K562 (cell line): ENCODE data around the gene TMEM205. TPM values are rescaled to one million over a fixed set of nuclear protein-coding genes. Genes with fewer than 3 reads are reported as not detected.

Source experiments
- ATAC-seq: fragments of 200-7000 bp; cut with Tn5 transposase; 3 replicates; pipeline ENCODE4 v1.9.1; 2020; ENCODE audit warnings: moderate library complexity
- BruUV-seq: library from RNA; stranded (reverse); fragments of 400-500 nt; replicated peaks from 2 replicates; lab custom pipeline; 2021; lab: Mats Ljungman, UMichigan
- CTCF ChIA-PET: fragments of 300-600 bp; formaldehyde crosslinking; extraction: SDS; loops from one replicate; lab custom pipeline; 2021; ENCODE audit warnings: low intra/inter-chr PET ratio; lab: Yijun Ruan, JAX
- POLR2A ChIA-PET: fragments of 300-600, 350-650 bp; sonication (Branson Sonifier 250); formaldehyde crosslinking; extraction: SDS; loops from one replicate; lab custom pipeline; 2021; ENCODE audit warnings: antibody characterized with exemption, inconsistent platforms; lab: Yijun Ruan, JAX
- DNase-seq, 4 experiments: peaks; one replicate each; pipeline versions ENCODE4 v3.0.0 to v3.0.0-alpha.2; 2011 to 2018; ENCODE audit warnings: low spot score in 3 of 4, mixed read lengths in 3 of 4; ENCODE audit errors: extremely low read depth in 1 of 4
- FAIRE-seq: peaks from 2 replicates; lab custom pipeline; 2011; peaks lifted over from hg19 to GRCh38; lab: Jason Lieb, UNC
- H2AFZ ChIP-seq: 2 replicates; pipeline ENCODE4 v1.6.0; 2011; ENCODE audit warnings: low read depth, low read length, control low read depth, inconsistent platforms
- H3K27ac ChIP-seq: fragments of 200-600 bp; 3 replicates; pipeline ENCODE4 v1.8.0; 2011; ENCODE audit warnings: low read depth, mild to moderate bottlenecking, control low read depth, inconsistent platforms, low read length, moderate library complexity, mixed read lengths; ENCODE audit errors: extremely low read depth
- H3K27me3 ChIP-seq, 2 experiments: fragments of 300-600 bp in 1 of 2; 2 replicates in 1 of 2; 3 replicates in 1 of 2; pipeline versions ENCODE4 v1.6.0 to v1.8.0; 2011; ENCODE audit warnings: inconsistent platforms in 2 of 2, low read length in 2 of 2, mild to moderate bottlenecking in 1 of 2, mixed read lengths in 1 of 2, moderate library complexity in 1 of 2; ENCODE audit not compliant: control insufficient read depth in 2 of 2, insufficient read depth in 2 of 2
- H3K36me3 ChIP-seq: fragments of 300-600 bp; 3 replicates; pipeline ENCODE4 v1.8.0; 2011; ENCODE audit warnings: mild to moderate bottlenecking, low read length, inconsistent platforms; ENCODE audit not compliant: control insufficient read depth, insufficient read depth
- H3K4me1 ChIP-seq, 2 experiments: fragments of 200-600 bp in 1 of 2; replicated peaks in 1 of 2; 2 replicates in 1 of 2; 3 replicates in 1 of 2; pipeline versions ENCODE4 v1.5.1 to v1.8.0; 2011; ENCODE audit warnings: inconsistent platforms in 2 of 2, low read length in 2 of 2, mild to moderate bottlenecking in 1 of 2, mixed read lengths in 1 of 2, moderate library complexity in 1 of 2; ENCODE audit not compliant: control insufficient read depth in 2 of 2, insufficient read depth in 2 of 2
- H3K4me2 ChIP-seq: 2 replicates; pipeline ENCODE4 v1.6.1; 2011; ENCODE audit warnings: low read length, control low read depth, inconsistent platforms, mixed read lengths; ENCODE audit not compliant: insufficient read depth
- H3K4me3 ChIP-seq: fragments of 200-600 bp; sonication (generic), shearing (Covaris generic); 2 replicates; pipeline ENCODE4 v1.5.1; 2016; ENCODE audit warnings: control low read depth, inconsistent platforms
- H3K79me2 ChIP-seq: fragments of 200-600 bp; 3 replicates; pipeline ENCODE4 v1.8.0; 2011; ENCODE audit warnings: low read length, inconsistent platforms; ENCODE audit not compliant: control insufficient read depth, insufficient read depth
- H3K9ac ChIP-seq, 2 experiments: 2 replicates each; pipeline versions ENCODE4 v1.6.0 to v1.6.1; 2011; ENCODE audit warnings: low read depth in 2 of 2, low read length in 2 of 2, control low read depth in 1 of 2, inconsistent platforms in 1 of 2, mild to moderate bottlenecking in 1 of 2, mixed read lengths in 1 of 2; ENCODE audit not compliant: insufficient read depth in 1 of 2
- H3K9me1 ChIP-seq: one replicate; pipeline ENCODE4 v1.6.0; 2011; ENCODE audit warnings: inconsistent platforms, mild to moderate bottlenecking, low read length, moderate library complexity; ENCODE audit not compliant: control insufficient read depth, insufficient read depth
- H3K9me3 ChIP-seq: replicated peaks from 2 replicates; pipeline ENCODE4 v1.5.1; 2011; ENCODE audit warnings: low read depth, low read length, inconsistent platforms; ENCODE audit not compliant: control insufficient read depth, insufficient read depth
- H4K20me1 ChIP-seq: replicated peaks from 2 replicates; pipeline ENCODE4 v1.6.1; 2011; ENCODE audit warnings: low read length, inconsistent platforms, mixed read lengths; ENCODE audit not compliant: control insufficient read depth, insufficient read depth
- BRD9 ChIP-seq: fragments of 450-650 bp; IDR thresholded peaks from 2 replicates; pipeline ENCODE4 v1.6.1; 2018; ENCODE audit warnings: low read depth; ENCODE audit not compliant: partially characterized antibody
- CTCFL ChIP-seq: IDR thresholded peaks from 2 replicates; pipeline ENCODE4 v1.6.1; 2011; ENCODE audit warnings: borderline replicate concordance, low read depth, mild to moderate bottlenecking, moderate library complexity, low read length; ENCODE audit not compliant: insufficient read depth, poor library complexity, severe bottlenecking
- FOS ChIP-seq: IDR thresholded peaks from 3 replicates; pipeline ENCODE4 v1.6.1; 2011; ENCODE audit not compliant: insufficient read length; ENCODE audit errors: extremely low read depth
- KDM1A ChIP-seq, 2 experiments: fragments of 450-650 bp; IDR thresholded peaks; 2 replicates each; pipeline ENCODE4 v1.6.1; 2016; ENCODE audit warnings: mild to moderate bottlenecking in 2 of 2
- MAX ChIP-seq: sonication (generic); formaldehyde crosslinking; IDR thresholded peaks from 2 replicates; pipeline ENCODE4 v1.9.0; 2022; ENCODE audit warnings: mild to moderate bottlenecking, missing genetic modification reagents
- NFIC ChIP-seq: fragments of 450-650 bp; IDR thresholded peaks from 2 replicates; pipeline ENCODE4 v1.6.1; 2017; ENCODE audit warnings: mild to moderate bottlenecking, inconsistent platforms
- PHF21A ChIP-seq: fragments of 450-650 bp; IDR thresholded peaks from 2 replicates; pipeline ENCODE4 v1.6.1; 2017; ENCODE audit warnings: low read depth, borderline replicate concordance
- RBM39 ChIP-seq: fragments of 200-400 bp; formaldehyde crosslinking; optimal IDR thresholded peaks from 2 replicates; pipeline ENCODE3; 2018; ENCODE audit warnings: low read depth, low read length
- SIN3A ChIP-seq, 2 experiments: fragments of 150-350 bp in 1 of 2; IDR thresholded peaks; 2 replicates each; pipeline ENCODE4 v1.6.1; 2011 to 2016; ENCODE audit warnings: borderline replicate concordance in 2 of 2, low read depth in 2 of 2, low read length in 2 of 2, mild to moderate bottlenecking in 2 of 2, moderate library complexity in 2 of 2; ENCODE audit not compliant: control insufficient read depth in 1 of 2
- TCF3 ChIP-seq: sonication (generic); formaldehyde crosslinking; IDR thresholded peaks from 2 replicates; pipeline ENCODE4 v1.4.0; 2020; ENCODE audit warnings: mild to moderate bottlenecking, missing genetic modification reagents
- ZBTB33 ChIP-seq: sonication (generic); formaldehyde crosslinking; IDR thresholded peaks from 2 replicates; pipeline ENCODE4 v1.8.1; 2023; ENCODE audit warnings: mild to moderate bottlenecking, missing genetic modification reagents
- ZEB2 ChIP-seq: fragments of 450-650 bp; IDR thresholded peaks from 2 replicates; pipeline ENCODE4 v1.6.1; 2016
- WGBS: fragments of 100-300 bp; shearing (Covaris generic); methylation state at CpG from one replicate; pipeline ENCODE4 v1.1.6; 2016; ENCODE audit warnings: low coverage, mixed read lengths; ENCODE audit not compliant: insufficient coverage; ENCODE audit errors: missing lambda C conversion rate; 5-methylcytosine and 5-hydroxymethylcytosine counted together
- in situ Hi-C: fragments of 300-500 bp; cut with MboI; formaldehyde crosslinking; loops from 4 replicates; pipeline ENCODE4 v1.15.0; 2018; ENCODE audit warnings: inconsistent platforms, mixed read lengths
- intact Hi-C: fragments of 100-400 bp; cut with micrococcal nuclease; formaldehyde crosslinking; loops from 2 replicates; pipeline ENCODE4 v1.14.2; 2022
- polyA plus RNA-seq, 8 experiments: library from polyadenylated mRNA; depleted of rRNA in 4 of 8; stranded (reverse) in 5 of 8; unstranded in 3 of 8; fragments of >200 nt; fragmentation: Nextera tagmentation in 2 of 8; fragmentation: Illumina TruSeq in 1 of 8; extraction: Ambion mirVana in 2 of 8; extraction: Trizol in 1 of 8; gene quantifications; 2 replicates each; pipeline versions ENCODE4 v1.2.1 to v1.2.3, GENCODE V29; 2011 to 2014; ENCODE audit warnings: inconsistent platforms in 1 of 8, missing spikeins in 1 of 8
- total RNA-seq, 7 experiments: library from RNA; depleted of rRNA in 6 of 7; stranded (reverse); fragments of >200 nt in 6 of 7; fragmentation: Illumina TruSeq in 2 of 7; extraction: Trizol in 2 of 7; gene quantifications; 2 replicates each; pipeline versions ENCODE4 v1.2.1 to v1.2.3, GENCODE V29; 2011 to 2021; ENCODE audit warnings: low replicate concordance in 1 of 7

The TMEM205 gene
- total and polyA plus RNA-seq, 9 of the 15 experiments (the other 6 are each of a cell fraction or from before 2014, with no cell fraction given) = 21.3 to 81.5 (median 44.1) TPM

- no peak overlapping the region for H3K27ac ChIP-seq
- FAIRE-seq (no peak), ATAC-seq (peak; percentile 73), DNase-seq (peak in 3 of 4 experiments; percentile 43 to 62 (median 58))
- H3K9me3 ChIP-seq = no peaks in the 10 kb centered on the region
- peaks cover 10 to 41% of the 10 kb centered on the region in 2 experiments; a peak in 4 of 5 replicates for H3K4me1 ChIP-seq
- ChIA-PET POLR2A (interaction anchor here (0.6 to 4.4 kb wide), 7 partner anchors 8 to 1699 kb away, joined by 3 to 36 read pairs (median 5); partner anchors contain the start of genes CCDC159, SWSAP1 and TMEM205), CTCF (no interaction called here)
- 74% methylated on average over 32 of the region's 35 CpGs for WGBS
- H3K9me1 ChIP-seq = peaks cover 4% of the 10 kb centered on the region
- no TSS peak for BruUV-seq
- intact Hi-C loops (no loop called here), in situ Hi-C loops (no loop called here)
- H3K27me3 ChIP-seq = no peaks in the 10 kb centered on the region
- no peaks in the 10 kb centered on the region; the same call in 1 of the 2 replicates for H4K20me1 ChIP-seq
- H3K36me3 ChIP-seq = peaks cover 4% of the 10 kb centered on the region; the same call in 1 of the 3 replicates
- peak overlapping the region; percentile 34 for H3K4me2 ChIP-seq
- H3K9ac ChIP-seq = peak overlapping the region in 1 of 2 experiments; percentile 88; a peak in 1 of 4 replicates
- H2AFZ ChIP-seq = peak overlapping the region; percentile 12
- H3K4me3 ChIP-seq = no peak overlapping the region
- no peaks in the 10 kb centered on the region for H3K79me2 ChIP-seq
- 0 out of 4 replicates have a peak, but pooled peaks of 1 of the 2 experiments have one; percentile 22 for TF ChIP-seq SIN3A (IDR thresholded peaks at IDR 0.05; ENCODE audit: borderline replicate concordance in 2 of 2, control insufficient read depth in 1 of 2, low read depth in 2 of 2, low read length in 2 of 2)
- no peak for TF ChIP-seq BRD9
- TF ChIP-seq KDM1A (IDR thresholded peaks at IDR 0.05) = no peak
- 0 out of 2 replicates have a peak, but pooled peaks have one; percentile 26 for TF ChIP-seq ZBTB33 (CRISPR knock-in tag)
- no peak for TF ChIP-seq MAX (CRISPR knock-in tag)
- TF ChIP-seq FOS = no peak
- no peak for TF ChIP-seq ZEB2
- no peak for TF ChIP-seq CTCFL
- TF ChIP-seq TCF3 (CRISPR knock-in tag) = no peak
- no peak for TF ChIP-seq PHF21A
- TF ChIP-seq RBM39 = no peak
- TF ChIP-seq NFIC = no peak
Observed at GRCh38 chr19:11361771-11362731, 16.0 kb upstream of the TMEM205 start.
